ENCODE measurements around the gene CCDC69.

DNA sequence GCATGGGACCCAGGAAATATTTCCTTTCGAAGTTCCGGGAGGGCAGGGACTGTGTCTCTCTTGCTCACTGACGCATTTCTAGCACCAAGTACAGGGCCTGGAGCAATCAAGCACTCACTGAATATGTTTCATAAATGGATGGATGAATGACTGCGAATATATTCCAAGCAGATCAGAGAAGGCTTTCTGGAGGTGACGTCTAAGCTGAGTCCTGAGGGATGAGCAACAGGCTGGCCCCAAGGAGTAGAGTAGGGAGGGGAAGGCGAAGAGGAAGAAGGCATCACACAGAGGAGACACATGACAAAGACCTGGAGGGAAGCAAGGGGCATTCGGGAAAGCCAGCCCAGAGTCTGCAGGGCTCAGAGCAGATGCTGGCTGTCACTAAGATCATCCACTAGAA is 80.2 kb downstream of the CCDC69 start:
- TF ChIP-seq, protein P1, sequence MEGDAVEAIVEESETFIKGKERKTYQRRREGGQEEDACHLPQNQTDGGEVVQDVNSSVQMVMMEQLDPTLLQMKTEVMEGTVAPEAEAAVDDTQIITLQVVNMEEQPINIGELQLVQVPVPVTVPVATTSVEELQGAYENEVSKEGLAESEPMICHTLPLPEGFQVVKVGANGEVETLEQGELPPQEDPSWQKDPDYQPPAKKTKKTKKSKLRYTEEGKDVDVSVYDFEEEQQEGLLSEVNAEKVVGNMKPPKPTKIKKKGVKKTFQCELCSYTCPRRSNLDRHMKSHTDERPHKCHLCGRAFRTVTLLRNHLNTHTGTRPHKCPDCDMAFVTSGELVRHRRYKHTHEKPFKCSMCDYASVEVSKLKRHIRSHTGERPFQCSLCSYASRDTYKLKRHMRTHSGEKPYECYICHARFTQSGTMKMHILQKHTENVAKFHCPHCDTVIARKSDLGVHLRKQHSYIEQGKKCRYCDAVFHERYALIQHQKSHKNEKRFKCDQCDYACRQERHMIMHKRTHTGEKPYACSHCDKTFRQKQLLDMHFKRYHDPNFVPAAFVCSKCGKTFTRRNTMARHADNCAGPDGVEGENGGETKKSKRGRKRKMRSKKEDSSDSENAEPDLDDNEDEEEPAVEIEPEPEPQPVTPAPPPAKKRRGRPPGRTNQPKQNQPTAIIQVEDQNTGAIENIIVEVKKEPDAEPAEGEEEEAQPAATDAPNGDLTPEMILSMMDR (IDR thresholded peaks at IDR 0.05) = no peak
- TF ChIP-seq POLR2A (IDR thresholded peaks at IDR 0.05) = no peak

All from body of pancreas (tissue), 4 donors.